ENCODE measurements around the gene CDKN2B-AS1. TPM values are rescaled to one million over a fixed set of nuclear protein-coding genes. Genes with fewer than 3 reads are reported as not detected.

Gene CDKN2B-AS1
- total RNA-seq, 4 donors from 2014 or later = 0.72 to 0.93 TPM; not detected in 2

- TF ChIP-seq CTCF (IDR thresholded peaks at IDR 0.05) = no peak
- no peak for DNase-seq (ENCODE audit: low spot score)
- ATAC-seq (ENCODE audit: low FRiP score) = peak; percentile 43
Observed at GRCh38 chr9:22117511-22118384, 123.2 kb downstream of the CDKN2B-AS1 start.

- TF ChIP-seq CTCF (IDR thresholded peaks at IDR 0.05) = no peak
- ATAC-seq (ENCODE audit: low FRiP score) (no peak), DNase-seq (ENCODE audit: low spot score) (no peak)
Observed at GRCh38 chr9:22118810-22119521, 124.4 kb downstream of the CDKN2B-AS1 start.

- TF ChIP-seq CTCF (IDR thresholded peaks at IDR 0.05) = no peak
- DNase-seq (ENCODE audit: low spot score) (no peak), ATAC-seq (ENCODE audit: low FRiP score) (no peak)
Observed at GRCh38 chr9:22119522-22120158, 125.0 kb downstream of the CDKN2B-AS1 start.

GRCh38 chr9:22120159-22120549 is 125.6 kb downstream of the CDKN2B-AS1 start:
- ATAC-seq (ENCODE audit: low FRiP score) (no peak), DNase-seq (ENCODE audit: low spot score) (no peak)
- TF ChIP-seq CTCF (IDR thresholded peaks at IDR 0.05) = no peak

- no peak for TF ChIP-seq CTCF (IDR thresholded peaks at IDR 0.05)
- ATAC-seq (ENCODE audit: low FRiP score) = no peak
- no peak for DNase-seq (ENCODE audit: low spot score)
Observed at GRCh38 chr9:22120595-22120994, 126.0 kb downstream of the CDKN2B-AS1 start.

- TF ChIP-seq CTCF (IDR thresholded peaks at IDR 0.05) = no peak
- ATAC-seq (ENCODE audit: low FRiP score) = no peak
Observed at GRCh38 chr9:22124263-22125011, 129.8 kb downstream of the CDKN2B-AS1 start.

More at GRCh38 chr9:22124263-22125011, 129.8 kb downstream of the CDKN2B-AS1 start:
- DNase-seq (ENCODE audit: low spot score) = no peak

Measured in omental fat pad (tissue), 4 donors.